Left lung (tissue), 10 donors: ENCODE results near the gene MACROD2. TPM values are rescaled to one million over a fixed set of nuclear protein-coding genes. Genes with fewer than 3 reads are reported as not detected.

Experiments used
- ATAC-seq: fragments of 200-7000 bp; cut with Tn5 transposase; one replicate; pipeline ENCODE4 v1.9.1; 2020; ENCODE audit warnings: moderate library complexity
- DNase-seq, 4 donors: peaks; one replicate each; pipeline ENCODE4 v3.0.0-alpha.2; 2013 to 2020
- H3K27ac ChIP-seq, 2 donors: fragments of 200-600 bp; sonication (generic) in 1 of 2; one replicate each; pipeline versions ENCODE4 v1.5.0 to v1.8.0; 2020 to 2021
- H3K27me3 ChIP-seq, 2 donors: fragments of 200-600 bp; sonication (generic) in 1 of 2; one replicate each; pipeline versions ENCODE4 v1.5.0 to v1.8.0; 2020 to 2021
- H3K36me3 ChIP-seq, 2 donors: fragments of 200-600 bp; sonication (generic) in 1 of 2; one replicate each; pipeline versions ENCODE4 v1.5.0 to v1.8.0; 2020 to 2021
- H3K4me1 ChIP-seq, 2 donors: fragments of 200-600 bp; one replicate each; pipeline ENCODE4 v1.8.0; 2021
- H3K4me3 ChIP-seq, 2 donors: fragments of 200-600 bp; sonication (generic) in 1 of 2; one replicate each; pipeline versions ENCODE4 v1.5.0 to v1.8.0; 2020 to 2021; ENCODE audit warnings: mild to moderate bottlenecking in 1 of 2
- H3K9me3 ChIP-seq, 2 donors: fragments of 200-600 bp; sonication (generic) in 1 of 2; one replicate each; pipeline versions ENCODE4 v1.5.0 to v1.8.0; 2020 to 2021
- CTCF ChIP-seq, 2 donors: fragments of 200-600 bp; sonication (generic) in 1 of 2; IDR thresholded peaks; one replicate each; pipeline versions ENCODE4 v1.5.0 to v1.8.0; 2021; ENCODE audit warnings: antibody characterized with exemption in 2 of 2
- intact Hi-C, 2 donors: fragments of 100-400 bp; cut with DNase I; formaldehyde crosslinking; loops; one replicate each; pipeline versions ENCODE4 v1.11.2 to v1.14.2; 2022
- polyA plus RNA-seq, 6 donors: library from polyadenylated mRNA; unstranded; fragments of 120-200 nt; gene quantifications; one replicate each; pipeline ENCODE4 v1.2.1, GENCODE V29; 2013; ENCODE audit not compliant: insufficient read length in 6 of 6
- total RNA-seq, 2 donors: library from RNA; stranded (reverse); fragmentation: NEBNext Ultra II Directional; extraction: Animal tissue kit (Norgen Biotek cat#: 25700); gene quantifications; one replicate each; pipeline ENCODE4 v1.2.1, GENCODE V29; 2021
- donor health status: DM: no; HTN: yes; CAD: no.
- donor health status: DM: no; HTN: no; CAD: no.

Gene MACROD2
- total and polyA plus RNA-seq, 8 donors = 6.1 to 23.6 (median 8.9) TPM

GRCh38 chr20:15455279-15455678, 1460.0 kb downstream of the MACROD2 start:
- Histone ChIP-seq H3K27ac (no peak overlapping the region), H3K9me3 (no peaks in the 10 kb centered on the region), H3K4me3 (no peak overlapping the region), H3K36me3 (no peaks in the 10 kb centered on the region), H3K4me1 (no peaks in the 10 kb centered on the region), H3K27me3 (no peaks in the 10 kb centered on the region)
- TF ChIP-seq CTCF (IDR thresholded peaks at IDR 0.05) = no peak
- intact Hi-C loops = no loop called here
- DNase-seq = no peak
- ATAC-seq = no peak

- H3K4me1 ChIP-seq = no peaks in the 10 kb centered on the region
- ATAC-seq (no peak), DNase-seq (no peak)
- H3K27me3 ChIP-seq = no peaks in the 10 kb centered on the region
- no peak overlapping the region for H3K27ac ChIP-seq
- TF ChIP-seq CTCF (IDR thresholded peaks at IDR 0.05) = no peak
- H3K36me3 ChIP-seq = no peaks in the 10 kb centered on the region
- no peaks in the 10 kb centered on the region for H3K9me3 ChIP-seq
- no peak overlapping the region for H3K4me3 ChIP-seq
- intact Hi-C loops = no loop called here
Measured at GRCh38 chr20:15461938-15462337, 1466.6 kb downstream of the MACROD2 start.

DNA sequence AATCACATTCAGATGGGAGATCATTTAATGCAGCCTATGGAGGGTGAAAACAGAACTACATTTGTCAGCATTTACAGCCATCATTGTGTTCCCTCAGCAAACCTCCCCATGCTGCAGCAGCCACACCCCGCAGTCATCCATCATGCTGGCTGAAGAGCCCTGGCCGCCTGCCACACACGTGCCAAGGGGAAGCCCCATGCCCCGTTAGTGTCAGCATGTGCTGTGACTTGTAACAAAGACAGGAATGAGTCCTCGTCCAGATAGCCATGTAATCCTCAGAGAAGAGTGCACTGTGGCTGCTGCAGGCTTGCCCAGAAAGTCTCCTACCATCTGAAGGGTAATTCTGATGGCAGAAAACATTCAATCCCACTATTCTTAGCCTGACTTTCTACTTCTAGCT, 1480.2 kb downstream of the MACROD2 start:
- no peaks in the 10 kb centered on the region for H3K36me3 ChIP-seq
- DNase-seq = peak in 3 of 4 donors; percentile 21 to 78 (median 36)
- peak; percentile 74 for ATAC-seq
- H3K4me3 ChIP-seq = no peak overlapping the region
- H3K4me1 ChIP-seq = no peaks in the 10 kb centered on the region
- no peaks in the 10 kb centered on the region for H3K9me3 ChIP-seq
- no peak for TF ChIP-seq CTCF (IDR thresholded peaks at IDR 0.05)
- H3K27ac ChIP-seq = no peak overlapping the region
- H3K27me3 ChIP-seq = no peaks in the 10 kb centered on the region
- intact Hi-C loops = no loop called here

GRCh38 chr20:15476186-15476585, 1480.9 kb downstream of the MACROD2 start:
- H3K27ac ChIP-seq = no peak overlapping the region
- H3K27me3 ChIP-seq = no peaks in the 10 kb centered on the region
- ATAC-seq (no peak), DNase-seq (no peak)
- H3K9me3 ChIP-seq = no peaks in the 10 kb centered on the region
- no peaks in the 10 kb centered on the region for H3K4me1 ChIP-seq
- no peak overlapping the region for H3K4me3 ChIP-seq
- no peak for TF ChIP-seq CTCF (IDR thresholded peaks at IDR 0.05)
- H3K36me3 ChIP-seq = no peaks in the 10 kb centered on the region
- intact Hi-C loops = no loop called here

GRCh38 chr20:15476781-15477180, 1481.5 kb downstream of the MACROD2 start:
- no peaks in the 10 kb centered on the region for H3K9me3 ChIP-seq
- no peak for TF ChIP-seq CTCF (IDR thresholded peaks at IDR 0.05)
- H3K27me3 ChIP-seq = no peaks in the 10 kb centered on the region
- intact Hi-C loops = no loop called here
- H3K27ac ChIP-seq = no peak overlapping the region
- DNase-seq (no peak), ATAC-seq (no peak)
- H3K4me3 ChIP-seq = no peak overlapping the region
- no peaks in the 10 kb centered on the region for H3K4me1 ChIP-seq
- no peaks in the 10 kb centered on the region for H3K36me3 ChIP-seq
